Astrocyte (in vitro differentiated cells and primary cell): Measurements from ENCODE around the gene MFSD6L. TPM values are rescaled to one million over a fixed set of nuclear protein-coding genes. Genes with fewer than 3 reads are reported as not detected.

ENCODE experiments used
- DNase-seq: peaks from one replicate; pipeline ENCODE4 v3.0.0-alpha.2; 2010; ENCODE audit warnings: low read depth
- FAIRE-seq: peaks from 2 replicates; lab custom pipeline; 2011; peaks lifted over from hg19 to GRCh38; lab: Jason Lieb, UNC
- H2AFZ ChIP-seq: 2 replicates; pipeline ENCODE4 v1.6.0; 2012; ENCODE audit warnings: low read depth, low read length, inconsistent platforms
- H3K27ac ChIP-seq: 2 replicates; pipeline ENCODE4 v1.5.1; 2011; ENCODE audit warnings: low read depth, low read length, inconsistent platforms
- H3K27me3 ChIP-seq: 2 replicates; pipeline ENCODE4 v1.6.0; 2011; ENCODE audit warnings: low read length, inconsistent platforms; ENCODE audit not compliant: insufficient read depth
- H3K36me3 ChIP-seq: 2 replicates; pipeline ENCODE4 v1.5.1; 2011; ENCODE audit warnings: low read length, inconsistent platforms; ENCODE audit not compliant: insufficient read depth
- H3K4me1 ChIP-seq: 2 replicates; pipeline ENCODE4 v1.5.1; 2011; ENCODE audit warnings: low read length, inconsistent platforms; ENCODE audit not compliant: insufficient read depth
- H3K4me2 ChIP-seq: 2 replicates; pipeline ENCODE4 v1.6.0; 2012; ENCODE audit warnings: low read length, inconsistent platforms
- H3K4me3 ChIP-seq: 2 replicates; pipeline ENCODE4 v1.5.1; 2011; ENCODE audit warnings: low read depth, mild to moderate bottlenecking, low read length, inconsistent platforms; ENCODE audit not compliant: insufficient read depth
- H3K79me2 ChIP-seq: 2 replicates; pipeline ENCODE4 v1.6.0; 2012; ENCODE audit warnings: mild to moderate bottlenecking, low read length, inconsistent platforms; ENCODE audit not compliant: insufficient read depth
- H3K9ac ChIP-seq: 2 replicates; pipeline ENCODE4 v1.6.0; 2012; ENCODE audit warnings: mild to moderate bottlenecking, low read length, inconsistent platforms
- H3K9me3 ChIP-seq: 2 replicates; pipeline ENCODE4 v1.5.1; 2012; ENCODE audit warnings: low read depth, mild to moderate bottlenecking, low read length, inconsistent platforms; ENCODE audit not compliant: insufficient read depth
- H4K20me1 ChIP-seq: 2 replicates; pipeline ENCODE4 v1.6.0; 2012; ENCODE audit warnings: low read length, inconsistent platforms; ENCODE audit not compliant: insufficient read depth
- H3K27ac Mint-ChIP-seq: one replicate; pipeline ENCODE4 v1.8.0; 2021; ENCODE audit warnings: mild to moderate bottlenecking, mixed read lengths; ENCODE audit not compliant: unreplicated experiment
- H3K27me3 Mint-ChIP-seq: one replicate; pipeline ENCODE4 v1.8.0; 2021; ENCODE audit warnings: low read depth, mixed read lengths; ENCODE audit not compliant: unreplicated experiment
- H3K36me3 Mint-ChIP-seq: one replicate; pipeline ENCODE4 v1.8.0; 2021; ENCODE audit warnings: low read depth, mixed read lengths; ENCODE audit not compliant: unreplicated experiment
- H3K4me1 Mint-ChIP-seq: one replicate; pipeline ENCODE4 v1.8.0; 2021; ENCODE audit warnings: low read depth, mixed read lengths; ENCODE audit not compliant: unreplicated experiment
- H3K4me3 Mint-ChIP-seq: one replicate; pipeline ENCODE4 v1.8.0; 2021; ENCODE audit warnings: mild to moderate bottlenecking, moderate library complexity, mixed read lengths; ENCODE audit not compliant: unreplicated experiment
- H3K9me3 Mint-ChIP-seq: one replicate; pipeline ENCODE4 v1.8.0; 2021; ENCODE audit warnings: mild to moderate bottlenecking, mixed read lengths; ENCODE audit not compliant: unreplicated experiment
- CTCF ChIP-seq: IDR thresholded peaks from 2 replicates; pipeline ENCODE4 v1.5.1; 2011; ENCODE audit warnings: low read depth, mild to moderate bottlenecking, inconsistent platforms, low read length, moderate library complexity; ENCODE audit not compliant: insufficient read depth
- EZH2 ChIP-seq: IDR thresholded peaks from 2 replicates; pipeline ENCODE4 v1.6.1; 2012; ENCODE audit warnings: mild to moderate bottlenecking, low read length, inconsistent platforms; ENCODE audit not compliant: insufficient read depth
- total RNA-seq: library from RNA; stranded (reverse); gene quantifications from 2 replicates; pipeline ENCODE4 v1.2.1, GENCODE V29; 2021

Gene MFSD6L
- total RNA-seq, 1 donor from 2014 or later = not detected

GRCh38 chr17:8843344-8843743, 44.2 kb upstream of the MFSD6L start:
- Histone ChIP-seq H3K4me2 (no peak overlapping the region), H3K9ac (no peak overlapping the region), H3K4me1 (no peaks in the 10 kb centered on the region), H3K79me2 (no peaks in the 10 kb centered on the region), H3K4me3 (no peak overlapping the region), H3K27ac (no peak overlapping the region), H4K20me1 (no peaks in the 10 kb centered on the region), H3K9me3 (no peaks in the 10 kb centered on the region), H3K27me3 (peaks cover 2% of the 10 kb centered on the region), H2AFZ (no peak overlapping the region), H3K36me3 (no peaks in the 10 kb centered on the region)
- FAIRE-seq (no peak), DNase-seq (no peak)
- Mint-ChIP-seq H3K36me3 (peaks cover 1% of the 10 kb centered on the region), H3K4me1 (no peaks in the 10 kb centered on the region), H3K4me3 (no peak overlapping the region), H3K27me3 (peaks cover 16% of the 10 kb centered on the region), H3K9me3 (peaks cover 8% of the 10 kb centered on the region), H3K27ac (no peak overlapping the region)
- TF ChIP-seq CTCF (no peak), EZH2 (no peak)

DNA sequence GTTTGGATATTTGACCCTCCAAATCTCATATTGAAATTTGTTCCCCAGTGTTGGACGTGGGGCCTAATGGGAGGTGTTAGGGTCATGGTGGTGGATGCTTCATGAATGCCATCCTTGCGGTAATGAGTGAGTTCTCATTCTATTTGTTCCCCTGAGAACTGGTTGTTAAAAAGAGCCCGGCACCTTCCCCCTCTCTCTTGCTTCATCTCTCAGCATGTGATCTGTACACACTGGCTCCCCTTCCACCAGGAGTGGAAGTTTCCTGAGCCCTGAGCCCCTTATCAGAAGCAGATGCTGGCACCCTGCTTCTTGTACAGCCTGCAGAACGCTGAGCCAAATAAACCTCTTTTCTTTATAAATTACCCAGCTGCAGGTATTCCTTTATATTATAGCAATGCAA, 42.7 kb upstream of the MFSD6L start:
- peaks cover 2% of the 10 kb centered on the region for H3K27me3 ChIP-seq
- Mint-ChIP-seq H3K4me1 (no peaks in the 10 kb centered on the region), H3K9me3 (peaks cover 8% of the 10 kb centered on the region), H3K36me3 (peaks cover 1% of the 10 kb centered on the region), H3K27ac (no peak overlapping the region), H3K27me3 (peaks cover 25% of the 10 kb centered on the region), H3K4me3 (no peak overlapping the region)
- no peak for DNase-seq
- TF ChIP-seq CTCF (no peak), EZH2 (no peak)
- no peaks in the 10 kb centered on the region for H3K9me3 ChIP-seq
- no peak overlapping the region for H3K27ac ChIP-seq
- H3K4me1 ChIP-seq = no peaks in the 10 kb centered on the region
- no peaks in the 10 kb centered on the region for H4K20me1 ChIP-seq
- H3K79me2 ChIP-seq = no peaks in the 10 kb centered on the region
- H2AFZ ChIP-seq = no peak overlapping the region
- no peak overlapping the region for H3K4me3 ChIP-seq
- H3K36me3 ChIP-seq = no peaks in the 10 kb centered on the region
- no peak for FAIRE-seq
- H3K4me2 ChIP-seq = no peak overlapping the region
- H3K9ac ChIP-seq = no peak overlapping the region

DNA sequence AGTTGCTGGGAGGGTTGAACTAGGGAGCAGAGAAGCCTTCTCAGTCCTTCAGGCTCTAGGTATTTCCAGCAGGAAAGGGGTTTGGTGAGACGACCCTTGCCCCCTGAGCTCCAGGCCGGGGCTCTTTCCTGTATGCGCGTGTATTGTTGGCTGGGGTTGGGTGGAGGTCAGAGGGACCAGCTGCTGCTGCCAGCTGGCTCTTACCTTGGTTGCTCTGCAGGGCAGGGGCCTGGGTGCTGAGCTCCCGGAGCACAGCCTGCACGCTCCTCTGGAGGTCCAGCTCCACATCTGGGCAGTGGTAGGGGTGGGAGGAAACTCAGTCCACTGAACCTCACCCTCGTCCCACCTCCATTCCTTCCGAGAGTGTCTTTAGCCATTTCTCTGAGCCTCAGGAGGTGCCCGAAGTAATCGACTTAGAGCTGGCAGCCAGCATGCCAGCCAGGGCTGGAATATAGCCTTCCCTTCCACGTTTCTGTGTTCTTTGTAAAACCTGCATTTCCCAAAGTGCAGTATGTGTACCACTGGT, 40.3 kb upstream of the MFSD6L start:
- no peak overlapping the region for H3K9ac ChIP-seq
- H3K36me3 Mint-ChIP-seq = peaks cover 1% of the 10 kb centered on the region
- H3K4me2 ChIP-seq = no peak overlapping the region
- H3K4me1 Mint-ChIP-seq = no peaks in the 10 kb centered on the region
- no peak overlapping the region for H2AFZ ChIP-seq
- no peak overlapping the region for H3K4me3 ChIP-seq
- peaks cover 8% of the 10 kb centered on the region for H3K9me3 Mint-ChIP-seq
- H4K20me1 ChIP-seq = no peaks in the 10 kb centered on the region
- H3K36me3 ChIP-seq = no peaks in the 10 kb centered on the region
- no peak for TF ChIP-seq CTCF
- no peak for TF ChIP-seq EZH2
- no peak overlapping the region for H3K4me3 Mint-ChIP-seq
- no peak overlapping the region for H3K27ac Mint-ChIP-seq
- no peak for DNase-seq
- no peaks in the 10 kb centered on the region for H3K9me3 ChIP-seq
- no peak overlapping the region for H3K27ac ChIP-seq
- no peak for FAIRE-seq
- H3K79me2 ChIP-seq = no peaks in the 10 kb centered on the region
- peaks cover 2% of the 10 kb centered on the region for H3K27me3 ChIP-seq
- peaks cover 39% of the 10 kb centered on the region for H3K27me3 Mint-ChIP-seq
- H3K4me1 ChIP-seq = no peaks in the 10 kb centered on the region
